NCI-H2227 (cell line): ENCODE data around the gene OGFOD3.
A peak's percentile ranks its signal among the peaks of the same experiment; 100 is the strongest.
"Not testable (repeated sequence)": the region's sequence is repeated elsewhere in the genome, so short reads cannot be mapped to it uniquely, and the experiment has no call there.

Experiments used
- DNase-seq: peaks from one replicate; lab custom pipeline; 2025; ENCODE audit not compliant: unreplicated experiment; lab: John Stamatoyannopoulos, UW

OGFOD3 gene

GRCh38 chr17:82374626-82375331 lies 43.6 kb downstream of the OGFOD3 start:
- DNase-seq: no peak

GRCh38 chr17:82373731-82374625 lies 44.4 kb downstream of the OGFOD3 start:
- no peak for DNase-seq

- not testable (repeated sequence) for DNase-seq
Measured at GRCh38 chr17:82373072-82373452, 45.3 kb downstream of the OGFOD3 start.

GRCh38 chr17:82372249-82373071 lies 45.9 kb downstream of the OGFOD3 start:
- no peak for DNase-seq

GRCh38 chr17:82371333-82372248 lies 46.8 kb downstream of the OGFOD3 start, which contains the start of gene UTS2R:
Gene UTS2R (plus strand): TSS chr17:82371765. CDS start chr17:82374325, 2,560 bp downstream.
- peak; percentile 50 for DNase-seq

- no peak for DNase-seq
Measured at GRCh38 chr17:82370471-82371332, 47.7 kb downstream of the OGFOD3 start.

- no peak for DNase-seq
Measured at GRCh38 chr17:82369211-82369610, 49.2 kb downstream of the OGFOD3 start.

GRCh38 chr17:82367724-82368524 lies 50.5 kb downstream of the OGFOD3 start:
- DNase-seq: peak; percentile 75

GRCh38 chr17:82366749-82367148 lies 51.6 kb downstream of the OGFOD3 start:
- DNase-seq: peak; percentile 77

- no peak for DNase-seq
Measured at GRCh38 chr17:82365606-82366295, 52.6 kb downstream of the OGFOD3 start.

- DNase-seq: no peak
Measured at GRCh38 chr17:82361885-82362633, 56.3 kb downstream of the OGFOD3 start.

GRCh38 chr17:82359451-82360074 lies 58.8 kb downstream of the OGFOD3 start:
- not testable (repeated sequence) for DNase-seq

- DNase-seq: peak; percentile 75
Measured at GRCh38 chr17:82358465-82359350, 59.7 kb downstream of the OGFOD3 start, which contains the start of gene TEX19. Gene TEX19 (plus strand): TSS chr17:82359247. CDS start chr17:82362151, 2,904 bp downstream.

GRCh38 chr17:82357394-82357793 lies 61.0 kb downstream of the OGFOD3 start:
- no peak for DNase-seq

GRCh38 chr17:82356845-82357355 lies 61.5 kb downstream of the OGFOD3 start:
- peak; percentile 33 for DNase-seq
